A549 (cell line): Measurements from ENCODE around the gene ACTG1.

Source experiments
- HDAC2 ChIP-seq: fragments of 200-600 bp; sonication (generic); IDR thresholded peaks from 2 replicates; pipeline ENCODE4 v1.6.1; 2016
- HOXA7 ChIP-seq: fragments of 250-450 bp; sonication (Bioruptor Pico); IDR thresholded peaks from 2 replicates; pipeline ENCODE4 v1.5.0; 2020; ENCODE audit warnings: mild to moderate bottlenecking, moderate library complexity
- JUNB ChIP-seq: fragments of >200 bp; sonication (Bioruptor Twin); formaldehyde crosslinking; IDR thresholded peaks from 2 replicates; pipeline ENCODE4 v1.6.1; 2016
- POLR2A ChIP-seq: IDR thresholded peaks from 2 replicates; pipeline ENCODE4 v1.6.1; 2012; ENCODE audit warnings: mild to moderate bottlenecking, low read length
- RAD21 ChIP-seq, 2 experiments: fragments of >200 bp in 1 of 2; sonication (Bioruptor Twin) in 1 of 2; formaldehyde crosslinking in 1 of 2; IDR thresholded peaks in 1 of 2; conservative IDR thresholded peaks in 1 of 2; 2 replicates in 1 of 2; 3 replicates in 1 of 2; pipeline ENCODE4 v1.6.1; 2012 to 2018; ENCODE audit warnings: inconsistent platforms in 1 of 2
- RFX5 ChIP-seq: fragments of 450-650 bp; IDR thresholded peaks from 2 replicates; pipeline ENCODE4 v1.7.1; 2014; ENCODE audit warnings: antibody characterized with exemption, mild to moderate bottlenecking, moderate library complexity
- ZFP36 ChIP-seq: fragments of 450-650 bp; IDR thresholded peaks from 2 replicates; pipeline ENCODE4 v1.6.1; 2014; ENCODE audit warnings: borderline replicate concordance; ENCODE audit not compliant: partially characterized antibody
- TF ChIP-seq, protein P1 (sequence below): fragments of >200 bp; sonication (Bioruptor Twin); formaldehyde crosslinking; IDR thresholded peaks from 3 replicates; pipeline ENCODE4 v1.5.1; 2016
- TF ChIP-seq, protein P2 (sequence below): IDR thresholded peaks from 2 replicates; pipeline ENCODE4 v1.6.1; 2012
- TF ChIP-seq, protein P3 (sequence below): fragments of 200-600 bp; sonication (generic); IDR thresholded peaks from 2 replicates; pipeline ENCODE4 v1.6.1; 2016; ENCODE audit warnings: antibody characterized with exemption, mild to moderate bottlenecking, moderate library complexity

DNA sequence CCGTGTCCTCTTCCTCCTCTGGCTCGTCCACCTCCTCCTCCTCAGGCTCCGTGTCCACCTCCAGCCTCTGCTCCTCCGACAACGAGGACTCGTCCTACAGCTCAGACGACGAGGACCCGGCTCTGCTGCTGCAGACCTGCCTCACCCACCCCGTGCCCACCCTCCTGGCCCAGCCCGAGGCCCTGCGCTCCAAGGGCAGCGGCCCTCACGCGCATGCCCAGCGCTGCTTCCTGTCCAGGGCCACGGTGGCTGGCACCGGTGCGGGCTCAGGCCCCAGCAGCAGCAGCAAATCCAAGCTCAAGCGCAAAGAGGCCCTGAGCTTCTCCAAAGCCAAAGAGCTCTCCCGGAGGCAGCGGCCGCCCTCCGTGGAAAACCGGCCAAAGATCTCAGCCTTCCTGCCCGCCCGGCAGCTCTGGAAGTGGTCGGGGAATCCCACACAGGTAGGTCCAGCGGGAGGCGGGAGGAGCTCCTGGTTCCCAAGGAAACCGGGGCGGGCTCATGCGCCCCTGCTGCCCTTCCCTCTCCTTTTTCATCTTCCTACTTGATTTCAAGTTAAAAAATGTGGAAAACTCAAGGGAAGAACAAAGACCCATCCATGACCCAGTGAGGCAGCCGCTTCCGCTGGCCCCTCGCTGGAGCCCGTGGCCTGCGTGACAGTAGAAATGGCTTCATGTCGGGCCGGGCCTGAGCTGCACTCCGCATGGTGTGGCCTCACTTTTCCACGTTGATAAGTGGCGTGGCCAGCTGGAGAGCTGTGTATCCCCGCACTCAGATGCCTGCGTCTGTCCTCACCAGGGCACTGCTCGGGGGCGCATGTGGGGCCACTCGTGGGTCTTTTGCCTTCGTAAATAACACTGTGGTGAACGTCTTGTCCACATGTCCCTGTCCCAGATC lies 50.7 kb downstream of the ACTG1 start:
- TF ChIP-seq, protein P1, sequence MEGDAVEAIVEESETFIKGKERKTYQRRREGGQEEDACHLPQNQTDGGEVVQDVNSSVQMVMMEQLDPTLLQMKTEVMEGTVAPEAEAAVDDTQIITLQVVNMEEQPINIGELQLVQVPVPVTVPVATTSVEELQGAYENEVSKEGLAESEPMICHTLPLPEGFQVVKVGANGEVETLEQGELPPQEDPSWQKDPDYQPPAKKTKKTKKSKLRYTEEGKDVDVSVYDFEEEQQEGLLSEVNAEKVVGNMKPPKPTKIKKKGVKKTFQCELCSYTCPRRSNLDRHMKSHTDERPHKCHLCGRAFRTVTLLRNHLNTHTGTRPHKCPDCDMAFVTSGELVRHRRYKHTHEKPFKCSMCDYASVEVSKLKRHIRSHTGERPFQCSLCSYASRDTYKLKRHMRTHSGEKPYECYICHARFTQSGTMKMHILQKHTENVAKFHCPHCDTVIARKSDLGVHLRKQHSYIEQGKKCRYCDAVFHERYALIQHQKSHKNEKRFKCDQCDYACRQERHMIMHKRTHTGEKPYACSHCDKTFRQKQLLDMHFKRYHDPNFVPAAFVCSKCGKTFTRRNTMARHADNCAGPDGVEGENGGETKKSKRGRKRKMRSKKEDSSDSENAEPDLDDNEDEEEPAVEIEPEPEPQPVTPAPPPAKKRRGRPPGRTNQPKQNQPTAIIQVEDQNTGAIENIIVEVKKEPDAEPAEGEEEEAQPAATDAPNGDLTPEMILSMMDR, result no peak
- TF ChIP-seq POLR2A, result no peak
- no peak for TF ChIP-seq HDAC2
- TF ChIP-seq, protein P2, sequence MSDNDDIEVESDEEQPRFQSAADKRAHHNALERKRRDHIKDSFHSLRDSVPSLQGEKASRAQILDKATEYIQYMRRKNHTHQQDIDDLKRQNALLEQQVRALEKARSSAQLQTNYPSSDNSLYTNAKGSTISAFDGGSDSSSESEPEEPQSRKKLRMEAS, result no peak
- no peak for TF ChIP-seq HOXA7 (CRISPR knock-in tag)
- TF ChIP-seq RFX5, result no peak
- no peak for TF ChIP-seq JUNB
- TF ChIP-seq ZFP36, result no peak
- TF ChIP-seq RAD21 (conservative IDR thresholded peaks at IDR 0.05 in 1 of 2, IDR thresholded peaks at IDR 0.05 in 1 of 2), result no peak
- TF ChIP-seq, protein P3, sequence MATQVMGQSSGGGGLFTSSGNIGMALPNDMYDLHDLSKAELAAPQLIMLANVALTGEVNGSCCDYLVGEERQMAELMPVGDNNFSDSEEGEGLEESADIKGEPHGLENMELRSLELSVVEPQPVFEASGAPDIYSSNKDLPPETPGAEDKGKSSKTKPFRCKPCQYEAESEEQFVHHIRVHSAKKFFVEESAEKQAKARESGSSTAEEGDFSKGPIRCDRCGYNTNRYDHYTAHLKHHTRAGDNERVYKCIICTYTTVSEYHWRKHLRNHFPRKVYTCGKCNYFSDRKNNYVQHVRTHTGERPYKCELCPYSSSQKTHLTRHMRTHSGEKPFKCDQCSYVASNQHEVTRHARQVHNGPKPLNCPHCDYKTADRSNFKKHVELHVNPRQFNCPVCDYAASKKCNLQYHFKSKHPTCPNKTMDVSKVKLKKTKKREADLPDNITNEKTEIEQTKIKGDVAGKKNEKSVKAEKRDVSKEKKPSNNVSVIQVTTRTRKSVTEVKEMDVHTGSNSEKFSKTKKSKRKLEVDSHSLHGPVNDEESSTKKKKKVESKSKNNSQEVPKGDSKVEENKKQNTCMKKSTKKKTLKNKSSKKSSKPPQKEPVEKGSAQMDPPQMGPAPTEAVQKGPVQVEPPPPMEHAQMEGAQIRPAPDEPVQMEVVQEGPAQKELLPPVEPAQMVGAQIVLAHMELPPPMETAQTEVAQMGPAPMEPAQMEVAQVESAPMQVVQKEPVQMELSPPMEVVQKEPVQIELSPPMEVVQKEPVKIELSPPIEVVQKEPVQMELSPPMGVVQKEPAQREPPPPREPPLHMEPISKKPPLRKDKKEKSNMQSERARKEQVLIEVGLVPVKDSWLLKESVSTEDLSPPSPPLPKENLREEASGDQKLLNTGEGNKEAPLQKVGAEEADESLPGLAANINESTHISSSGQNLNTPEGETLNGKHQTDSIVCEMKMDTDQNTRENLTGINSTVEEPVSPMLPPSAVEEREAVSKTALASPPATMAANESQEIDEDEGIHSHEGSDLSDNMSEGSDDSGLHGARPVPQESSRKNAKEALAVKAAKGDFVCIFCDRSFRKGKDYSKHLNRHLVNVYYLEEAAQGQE, result no peak
